ENCODE results near the gene ZMIZ1. TPM values are rescaled to one million over a fixed set of nuclear protein-coding genes. Genes with fewer than 3 reads are reported as not detected.

ZMIZ1 gene
- total and polyA plus RNA-seq, 12 donors, result 6.6 to 113 (median 55.1) TPM

DNA sequence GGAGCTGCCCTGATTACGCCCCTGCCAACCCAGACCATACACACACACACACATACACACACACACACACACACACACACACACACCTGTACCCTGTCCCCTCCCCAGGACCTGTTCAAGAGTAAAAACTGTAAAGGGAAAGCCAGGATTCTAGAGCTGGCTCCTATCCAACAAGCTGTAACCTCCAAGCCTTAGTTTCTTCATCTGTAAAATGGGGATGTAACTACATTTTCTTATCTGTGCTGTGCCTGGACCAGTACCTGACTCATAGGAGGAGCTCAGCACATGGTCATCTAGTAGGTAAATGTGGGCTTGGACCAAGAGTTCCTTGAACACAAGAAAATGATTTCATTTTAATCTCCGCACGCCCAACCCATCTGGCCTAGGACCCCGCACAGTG is 128.8 kb downstream of the ZMIZ1 start:
- H3K36me3 ChIP-seq (replicated peaks in 1 of 2), result peaks cover 0 to 13% of the 10 kb centered on the region in 2 donors
- no peak overlapping the region for H3K4me3 ChIP-seq
- H3K4me1 ChIP-seq (replicated peaks in 1 of 2), result peaks cover 5 to 15% of the 10 kb centered on the region in 2 donors
- no peak for TF ChIP-seq POLR2A (IDR thresholded peaks at IDR 0.05)
- TF ChIP-seq, protein P1, sequence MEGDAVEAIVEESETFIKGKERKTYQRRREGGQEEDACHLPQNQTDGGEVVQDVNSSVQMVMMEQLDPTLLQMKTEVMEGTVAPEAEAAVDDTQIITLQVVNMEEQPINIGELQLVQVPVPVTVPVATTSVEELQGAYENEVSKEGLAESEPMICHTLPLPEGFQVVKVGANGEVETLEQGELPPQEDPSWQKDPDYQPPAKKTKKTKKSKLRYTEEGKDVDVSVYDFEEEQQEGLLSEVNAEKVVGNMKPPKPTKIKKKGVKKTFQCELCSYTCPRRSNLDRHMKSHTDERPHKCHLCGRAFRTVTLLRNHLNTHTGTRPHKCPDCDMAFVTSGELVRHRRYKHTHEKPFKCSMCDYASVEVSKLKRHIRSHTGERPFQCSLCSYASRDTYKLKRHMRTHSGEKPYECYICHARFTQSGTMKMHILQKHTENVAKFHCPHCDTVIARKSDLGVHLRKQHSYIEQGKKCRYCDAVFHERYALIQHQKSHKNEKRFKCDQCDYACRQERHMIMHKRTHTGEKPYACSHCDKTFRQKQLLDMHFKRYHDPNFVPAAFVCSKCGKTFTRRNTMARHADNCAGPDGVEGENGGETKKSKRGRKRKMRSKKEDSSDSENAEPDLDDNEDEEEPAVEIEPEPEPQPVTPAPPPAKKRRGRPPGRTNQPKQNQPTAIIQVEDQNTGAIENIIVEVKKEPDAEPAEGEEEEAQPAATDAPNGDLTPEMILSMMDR (IDR thresholded peaks at IDR 0.05), result no peak
- H3K27ac ChIP-seq, result no peak overlapping the region
- no peak for DNase-seq
- H3K27me3 ChIP-seq, result no peaks in the 10 kb centered on the region
- 87 to 98% (median 96%) methylated on average over 4 of the region's 4 CpGs for WGBS, 4 donors
- no peaks in the 10 kb centered on the region for H3K9me3 ChIP-seq (replicated peaks in 1 of 3)
- intact Hi-C loops (cut with DNase I), result loop anchor here (5.0 to 10.0 kb wide), 7 partner anchors 125 to 1150 kb away; no protein-coding TSS in a partner anchor

DNA sequence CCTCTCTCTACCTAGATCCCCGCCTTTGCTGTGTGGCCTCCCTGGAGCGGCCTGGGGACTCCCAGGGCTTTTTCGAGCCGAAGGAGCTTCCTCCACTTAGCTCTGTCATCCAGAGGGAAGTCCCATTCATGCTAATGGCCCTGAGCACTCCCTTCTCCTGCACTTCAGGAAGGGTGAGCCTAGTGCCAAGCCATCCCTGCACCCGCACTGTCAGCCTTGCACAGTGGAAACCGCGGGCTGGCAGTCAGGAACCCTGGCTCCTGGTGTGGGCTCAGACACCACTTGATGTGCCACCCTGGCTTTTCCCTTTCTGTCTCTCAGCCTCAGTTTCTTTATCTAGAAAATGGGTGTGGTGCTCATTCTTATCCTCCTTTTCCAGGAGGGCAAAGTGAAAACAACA is 131.6 kb downstream of the ZMIZ1 start:
- H3K36me3 ChIP-seq (replicated peaks in 1 of 2), result peaks cover 0 to 33% of the 10 kb centered on the region in 2 donors
- peaks cover 0 to under 1% of the 10 kb centered on the region in 2 donors for H3K4me1 ChIP-seq (replicated peaks in 1 of 2)
- WGBS, 4 donors, result 76 to 91% (median 87%) methylated on average over 4 to 7 of the region's 7 CpGs
- DNase-seq, result no peak
- H3K27me3 ChIP-seq, result no peaks in the 10 kb centered on the region
- H3K27ac ChIP-seq, result no peak overlapping the region
- no peak for TF ChIP-seq POLR2A (IDR thresholded peaks at IDR 0.05)
- TF ChIP-seq, protein P1 (IDR thresholded peaks at IDR 0.05), result no peak
- no peak overlapping the region for H3K4me3 ChIP-seq
- intact Hi-C loops (cut with DNase I), result no loop called here
- no peaks in the 10 kb centered on the region for H3K9me3 ChIP-seq (replicated peaks in 1 of 3)

DNA sequence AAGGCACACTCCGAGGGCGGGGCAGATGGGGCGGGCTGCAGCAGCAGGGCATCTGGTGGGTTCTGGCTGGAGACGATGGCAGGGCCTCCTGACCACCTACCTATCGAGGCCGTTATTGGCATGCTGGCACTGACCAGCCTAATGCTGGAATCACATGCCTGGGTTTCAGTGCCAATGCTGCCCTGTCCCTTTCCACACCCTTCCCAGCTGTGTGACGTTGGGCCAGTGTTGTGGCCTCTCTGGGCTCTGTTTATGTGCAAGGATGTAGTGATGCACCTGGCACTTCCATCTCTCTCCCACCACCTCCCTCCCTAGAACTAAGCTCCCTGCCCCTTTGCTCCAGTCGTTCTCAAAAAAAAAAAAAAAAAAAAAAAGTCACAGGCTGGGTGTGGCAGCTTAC is 132.9 kb downstream of the ZMIZ1 start:
- Histone ChIP-seq H3K9me3 (replicated peaks in 1 of 3) (no peaks in the 10 kb centered on the region), H3K36me3 (replicated peaks in 1 of 2) (peaks cover 0 to 33% of the 10 kb centered on the region in 2 donors), H3K27me3 (no peaks in the 10 kb centered on the region), H3K4me3 (no peak overlapping the region), H3K27ac (no peak overlapping the region), H3K4me1 (replicated peaks in 1 of 2) (no peaks in the 10 kb centered on the region)
- 74 to 88% (median 85%) methylated on average over 2 to 8 of the region's 8 CpGs for WGBS, 4 donors
- DNase-seq, result no peak
- intact Hi-C loops (cut with DNase I), result no loop called here
- no peak for TF ChIP-seq POLR2A (IDR thresholded peaks at IDR 0.05)
- TF ChIP-seq, protein P1 (IDR thresholded peaks at IDR 0.05), result no peak

DNA sequence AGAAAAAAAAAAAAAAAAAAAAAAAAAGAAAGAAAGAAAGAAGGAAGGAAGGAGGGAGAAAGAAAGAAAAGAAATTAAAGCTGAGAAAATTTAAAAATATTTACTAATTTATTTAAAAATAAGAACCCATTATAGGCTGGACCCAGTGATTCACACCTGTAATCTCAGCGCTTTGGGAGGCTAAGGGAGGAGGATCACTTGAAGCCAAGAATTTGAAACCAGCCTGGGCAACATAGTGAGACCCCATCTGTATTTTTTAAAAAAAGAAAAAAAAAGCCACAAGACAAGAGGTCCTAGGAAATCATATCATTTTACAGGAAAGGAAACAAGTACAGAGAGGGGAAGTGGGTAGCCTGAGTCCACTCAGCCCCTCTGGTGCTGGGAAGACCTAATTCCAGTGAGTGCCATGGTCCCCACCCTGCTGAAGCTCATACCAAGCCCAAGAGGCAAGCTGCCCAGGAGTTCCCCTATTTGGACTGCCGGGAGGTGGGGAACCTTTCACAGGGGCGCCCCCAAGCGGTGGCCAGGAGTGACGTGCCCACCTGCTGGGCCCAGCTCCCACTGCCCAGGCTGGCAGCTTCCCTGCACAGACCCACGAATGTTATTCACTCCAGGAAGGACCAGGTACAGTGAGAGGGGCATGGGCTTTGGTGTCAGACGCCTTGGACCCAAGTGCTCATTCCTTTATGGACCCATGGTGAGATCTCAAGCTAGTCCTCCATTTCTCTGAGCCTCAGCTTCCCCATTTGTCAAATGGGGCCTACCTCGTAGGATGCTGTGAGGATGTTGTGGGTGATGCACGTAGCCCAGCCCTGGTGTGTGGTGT is 133.6 kb downstream of the ZMIZ1 start:
- intact Hi-C loops (cut with DNase I), result no loop called here
- WGBS, 4 donors, result 24 to 65% (median 50%) methylated on average over 5 to 9 of the region's 9 CpGs
- H3K4me1 ChIP-seq (replicated peaks in 1 of 2), result no peaks in the 10 kb centered on the region
- no peak overlapping the region for H3K4me3 ChIP-seq
- peak overlapping the region in 1 of 5 donors; percentile 12 for H3K27ac ChIP-seq
- DNase-seq, result peak in 1 of 7 donors; percentile 53
- H3K36me3 ChIP-seq (replicated peaks in 1 of 2), result peaks cover 0 to 33% of the 10 kb centered on the region in 2 donors
- TF ChIP-seq, protein P1 (IDR thresholded peaks at IDR 0.05), result peak; percentile 8 to 43 (median 27)
- no peak for TF ChIP-seq POLR2A (IDR thresholded peaks at IDR 0.05)
- H3K27me3 ChIP-seq, result no peaks in the 10 kb centered on the region
- H3K9me3 ChIP-seq (replicated peaks in 1 of 3), result no peaks in the 10 kb centered on the region

Measured in adrenal gland (tissue), 12 donors.